HCT116 (cell line): ENCODE measurements around the gene HBG2. TPM values are rescaled to one million over a fixed set of nuclear protein-coding genes. Genes with fewer than 3 reads are reported as not detected.

Experiments used
- ATAC-seq: fragments of 200-7000 bp; cut with Tn5 transposase; 2 replicates; pipeline ENCODE4 v1.9.1; 2020; ENCODE audit warnings: mild to moderate bottlenecking, moderate library complexity
- BruUV-seq: library from RNA; stranded (reverse); fragments of 400-500 nt; replicated peaks from 2 replicates; lab custom pipeline; 2021; lab: Mats Ljungman, UMichigan
- CTCF ChIA-PET: fragments of 300-600 bp; sonication (Branson Sonifier 250); formaldehyde crosslinking; loops from one replicate; lab custom pipeline; 2021; ENCODE audit warnings: antibody characterized with exemption; lab: Charles Lee
- POLR2A ChIA-PET: fragments of 300-600, 350-600 bp; sonication (Branson Sonifier 250); formaldehyde crosslinking; loops from one replicate; lab custom pipeline; 2021; ENCODE audit warnings: antibody characterized with exemption; lab: Charles Lee
- RAD21 ChIA-PET, 2 experiments: fragments of 300-600 bp; sonication (Branson Sonifier 250); formaldehyde crosslinking; loops; one replicate each; lab custom pipeline; 2023; ENCODE audit warnings: low total read pairs in 2 of 2; ENCODE audit not compliant: uncharacterized antibody in 2 of 2, unreplicated experiment in 2 of 2, low non-redundant PET in 1 of 2; lab: Charles Lee
- DNase-seq: peaks from one replicate; pipeline ENCODE4 v3.0.0-alpha.2; 2010; ENCODE audit warnings: low read depth, low spot score
- H2AFZ ChIP-seq: fragments of 200-600 bp; shearing (Covaris generic), sonication (generic); 2 replicates; pipeline ENCODE4 v1.6.1; 2017; ENCODE audit warnings: low read depth, mixed run types, mixed read lengths, antibody characterized with exemption, low read length; ENCODE audit not compliant: poor library complexity, severe bottlenecking
- H3K27ac ChIP-seq: 2 replicates; pipeline ENCODE4 v1.5.1; 2012; ENCODE audit warnings: low read depth, low read length
- H3K27me3 ChIP-seq: fragments of 200-600 bp; sonication (generic); 2 replicates; pipeline ENCODE4 v1.6.1; 2016; ENCODE audit warnings: mixed run types, low read length, mixed read lengths; ENCODE audit not compliant: insufficient read depth
- H3K36me3 ChIP-seq, 2 experiments: fragments of 200-500 bp in 1 of 2; fragments of 200-600 bp in 1 of 2; sonication (Bioruptor generic) in 1 of 2; sonication (generic) in 1 of 2; 2 replicates each; pipeline versions ENCODE4 v1.5.1 to v1.6.1; 2014 to 2016; ENCODE audit warnings: low read length in 2 of 2, inconsistent platforms in 1 of 2, mixed read lengths in 1 of 2, mixed run types in 1 of 2; ENCODE audit not compliant: insufficient read depth in 2 of 2, control insufficient read depth in 1 of 2
- H3K4me1 ChIP-seq, 2 experiments: fragments of 200-600 bp in 1 of 2; sonication (generic) in 1 of 2; 2 replicates each; pipeline versions ENCODE4 v1.5.1 to v1.6.1; 2012 to 2017; ENCODE audit warnings: low read length in 2 of 2, inconsistent platforms in 1 of 2, mild to moderate bottlenecking in 1 of 2, mixed read lengths in 1 of 2, mixed run types in 1 of 2, moderate library complexity in 1 of 2; ENCODE audit not compliant: insufficient read depth in 2 of 2, control insufficient read depth in 1 of 2
- H3K4me2 ChIP-seq: fragments of 200-600 bp; sonication (generic); 2 replicates; pipeline ENCODE4 v1.6.1; 2017; ENCODE audit warnings: mixed run types, low read length, mixed read lengths
- H3K4me3 ChIP-seq, 2 experiments: fragments of 200-600 bp in 1 of 2; sonication (generic) in 1 of 2; replicated peaks in 1 of 2; 2 replicates each; pipeline ENCODE4 v1.5.1; 2011 to 2016; ENCODE audit warnings: low read length in 2 of 2, control low read depth in 1 of 2, low read depth in 1 of 2, mild to moderate bottlenecking in 1 of 2, mixed read lengths in 1 of 2, mixed run types in 1 of 2
- H3K79me2 ChIP-seq: fragments of 200-600 bp; sonication (generic); 2 replicates; pipeline ENCODE4 v1.6.1; 2017; ENCODE audit warnings: mild to moderate bottlenecking, mixed run types, low read length, moderate library complexity, mixed read lengths; ENCODE audit not compliant: insufficient read depth
- H3K9ac ChIP-seq: fragments of 200-600 bp; sonication (generic); 2 replicates; pipeline ENCODE4 v1.6.1; 2016; ENCODE audit warnings: low read length, mixed read lengths
- H3K9me2 ChIP-seq: fragments of 200-600 bp; sonication (generic), shearing (Covaris generic); 2 replicates; pipeline ENCODE4 v1.6.1; 2017; ENCODE audit warnings: mixed run types, mild to moderate bottlenecking, moderate library complexity; ENCODE audit not compliant: insufficient read depth
- H3K9me3 ChIP-seq, 2 experiments: fragments of 200-500 bp in 1 of 2; fragments of 200-600 bp in 1 of 2; sonication (Bioruptor generic) in 1 of 2; sonication (generic) in 1 of 2; 2 replicates each; pipeline ENCODE4 v1.6.1; 2014 to 2017; ENCODE audit warnings: low read length in 2 of 2, mixed read lengths in 2 of 2, inconsistent platforms in 1 of 2, low read depth in 1 of 2, mild to moderate bottlenecking in 1 of 2, mixed run types in 1 of 2, moderate library complexity in 1 of 2; ENCODE audit not compliant: control insufficient read depth in 1 of 2, insufficient read depth in 1 of 2
- H4K20me1 ChIP-seq: fragments of 200-600 bp; sonication (generic), shearing (Covaris generic); 2 replicates; pipeline ENCODE4 v1.6.1; 2017; ENCODE audit warnings: mixed run types, mild to moderate bottlenecking, moderate library complexity; ENCODE audit not compliant: insufficient read depth
- CBX3 ChIP-seq: IDR thresholded peaks from 2 replicates; pipeline ENCODE4 v1.6.1; 2012; ENCODE audit warnings: low read depth
- CEBPB ChIP-seq: IDR thresholded peaks from 2 replicates; pipeline ENCODE4 v1.6.1; 2012; ENCODE audit warnings: low read depth
- EGR1 ChIP-seq: IDR thresholded peaks from 2 replicates; pipeline ENCODE4 v1.6.1; 2012; ENCODE audit warnings: low read depth
- FOSL1 ChIP-seq: IDR thresholded peaks from 2 replicates; pipeline ENCODE4 v1.6.1; 2012; ENCODE audit warnings: low read depth
- JUND ChIP-seq: IDR thresholded peaks from 2 replicates; pipeline ENCODE4 v1.6.1; 2012
- MAX ChIP-seq: IDR thresholded peaks from 2 replicates; pipeline ENCODE4 v1.6.1; 2012
- POLR2A ChIP-seq: IDR thresholded peaks from 2 replicates; pipeline ENCODE4 v1.7.0; 2011; ENCODE audit warnings: borderline replicate concordance; ENCODE audit not compliant: insufficient read depth, insufficient read length; ENCODE audit errors: extremely low read depth
- POLR2AphosphoS5 ChIP-seq: IDR thresholded peaks from 2 replicates; pipeline ENCODE4 v1.6.1; 2011; ENCODE audit warnings: mild to moderate bottlenecking, low read depth, low read length, moderate library complexity
- RAD21 ChIP-seq: IDR thresholded peaks from 2 replicates; pipeline ENCODE4 v1.6.1; 2012; ENCODE audit warnings: low read depth, mild to moderate bottlenecking
- SRF ChIP-seq: IDR thresholded peaks from 2 replicates; pipeline ENCODE4 v1.6.1; 2012; ENCODE audit warnings: low read depth
- YY1 ChIP-seq: IDR thresholded peaks from 2 replicates; pipeline ENCODE4 v1.6.1; 2011; ENCODE audit warnings: low read length, low read depth, moderate library complexity, mild to moderate bottlenecking; ENCODE audit not compliant: insufficient replicate concordance; ENCODE audit errors: extremely low read depth
- ZBTB33 ChIP-seq: IDR thresholded peaks from 2 replicates; pipeline ENCODE4 v1.6.1; 2011; ENCODE audit warnings: mild to moderate bottlenecking, low read length, moderate library complexity; ENCODE audit not compliant: insufficient replicate concordance; ENCODE audit errors: extremely low read depth
- ZFX ChIP-seq: fragments of 450-650 bp; IDR thresholded peaks from 2 replicates; pipeline ENCODE4 v1.6.1; 2017
- intact Hi-C: fragments of 100-400 bp; cut with micrococcal nuclease; formaldehyde crosslinking; loops from 2 replicates; pipeline ENCODE4 v1.10.0; 2022
- total RNA-seq: library from RNA; stranded (reverse); gene quantifications from one replicate; pipeline ENCODE4 v1.2.1, GENCODE V29; 2021; ENCODE audit not compliant: unreplicated experiment

Gene HBG2
- total RNA-seq, 1 experiment from 2014 or later: 48.1 TPM

- Histone ChIP-seq H3K27me3 (peaks cover 71% of the 10 kb centered on the region), H3K27ac (no peak overlapping the region), H3K79me2 (no peaks in the 10 kb centered on the region), H4K20me1 (no peaks in the 10 kb centered on the region), H3K9me2 (no peaks in the 10 kb centered on the region), H3K4me2 (no peak overlapping the region), H3K4me1 (no peaks in the 10 kb centered on the region), H3K9me3 (no peaks in the 10 kb centered on the region), H3K9ac (no peak overlapping the region), H2AFZ (no peak overlapping the region), H3K4me3 (no peak overlapping the region), H3K36me3 (no peaks in the 10 kb centered on the region)
- ChIA-PET POLR2A (no interaction called here), RAD21 (no interaction called here), CTCF (no interaction called here)
- DNase-seq: no peak
- no TSS peak for BruUV-seq
- intact Hi-C loops: no loop called here
- no peak for ATAC-seq
- TF ChIP-seq YY1: no peak
- no peak for TF ChIP-seq ZBTB33
- TF ChIP-seq JUND: no peak
- TF ChIP-seq CBX3: no peak
- no peak for TF ChIP-seq EGR1
- TF ChIP-seq ZFX: no peak
- no peak for TF ChIP-seq FOSL1
- TF ChIP-seq POLR2A: no peak
- TF ChIP-seq POLR2AphosphoS5: no peak
- TF ChIP-seq SRF: no peak
- TF ChIP-seq RAD21: no peak
- no peak for TF ChIP-seq MAX
- no peak for TF ChIP-seq CEBPB
Measured at GRCh38 chr11:5241458-5241857, 13.1 kb downstream of the HBG2 start.
